HepG2 (cell line): ENCODE measurements around the gene GRHL3. TPM values are rescaled to one million over a fixed set of nuclear protein-coding genes. Genes with fewer than 3 reads are reported as not detected.

ENCODE experiments used
- ATAC-seq: fragments of 200-7000 bp; cut with Tn5 transposase; 3 replicates; pipeline ENCODE4 v1.9.1; 2020; ENCODE audit warnings: mild to moderate bottlenecking, moderate library complexity
- BruUV-seq: library from RNA; stranded (reverse); fragments of 400-500 nt; replicated peaks from 2 replicates; lab custom pipeline; 2021; lab: Mats Ljungman, UMichigan
- CTCF ChIA-PET: fragments of 300-600 bp; formaldehyde crosslinking; extraction: SDS; loops from one replicate; lab custom pipeline; 2021; ENCODE audit warnings: low total read pairs, inconsistent platforms, low intra/inter-chr PET ratio; lab: Yijun Ruan, JAX
- POLR2A ChIA-PET: fragments of 350-600 bp; sonication (Branson Sonifier 250); formaldehyde crosslinking; loops from one replicate; lab custom pipeline; 2020; ENCODE audit warnings: antibody characterized with exemption, inconsistent platforms; lab: Yijun Ruan, JAX
- DNase-seq: peaks from one replicate; pipeline ENCODE4 v3.0.0-alpha.2; 2015; ENCODE audit warnings: low spot score
- FAIRE-seq: peaks from 3 replicates; lab custom pipeline; 2011; peaks lifted over from hg19 to GRCh38; lab: Jason Lieb, UNC
- H2AFZ ChIP-seq: one replicate; pipeline ENCODE4 v1.6.1; 2011; ENCODE audit warnings: low read length, inconsistent platforms
- H3K27ac ChIP-seq: fragments of 300-600 bp; 3 replicates; pipeline ENCODE4 v1.8.0; 2011; ENCODE audit warnings: mixed run types, mild to moderate bottlenecking, mixed read lengths, low read length, inconsistent platforms; ENCODE audit not compliant: insufficient read depth; ENCODE audit errors: extremely low read length
- H3K27me3 ChIP-seq, 2 experiments: fragments of 200-600 bp in 1 of 2; 2 replicates in 1 of 2; 3 replicates in 1 of 2; pipeline versions ENCODE4 v1.6.0 to v1.8.0; 2011; ENCODE audit warnings: low read length in 2 of 2, mild to moderate bottlenecking in 2 of 2, moderate library complexity in 2 of 2, inconsistent platforms in 1 of 2; ENCODE audit not compliant: insufficient read depth in 2 of 2, control insufficient read depth in 1 of 2
- H3K36me3 ChIP-seq, 2 experiments: fragments of 200-600 bp in 1 of 2; replicated peaks in 1 of 2; 2 replicates in 1 of 2; 3 replicates in 1 of 2; pipeline versions ENCODE4 v1.5.1 to v1.8.0; 2011; ENCODE audit warnings: low read length in 2 of 2, inconsistent platforms in 1 of 2; ENCODE audit not compliant: insufficient read depth in 2 of 2, control insufficient read depth in 1 of 2
- H3K4me1 ChIP-seq: 2 replicates; pipeline ENCODE4 v1.5.1; 2012; ENCODE audit warnings: low read length, inconsistent platforms; ENCODE audit not compliant: insufficient read depth
- H3K4me2 ChIP-seq: 2 replicates; pipeline ENCODE4 v1.6.0; 2011; ENCODE audit warnings: low read depth, low read length, inconsistent platforms
- H3K4me3 ChIP-seq, 3 experiments: fragments of 200-600 bp in 1 of 3; sonication (generic), shearing (Covaris generic) in 1 of 3; replicated peaks in 1 of 3; 2 replicates each; pipeline ENCODE4 v1.5.1; 2011 to 2016; ENCODE audit warnings: low read length in 3 of 3, inconsistent platforms in 2 of 3, low read depth in 2 of 3, mild to moderate bottlenecking in 2 of 3, control low read depth in 1 of 3, mixed read lengths in 1 of 3; ENCODE audit not compliant: insufficient read depth in 1 of 3
- H3K79me2 ChIP-seq: one replicate; pipeline ENCODE4 v1.6.1; 2011; ENCODE audit warnings: low read length, inconsistent platforms; ENCODE audit not compliant: insufficient read depth
- H3K9ac ChIP-seq: 2 replicates; pipeline ENCODE4 v1.6.0; 2011; ENCODE audit warnings: mild to moderate bottlenecking, low read depth, low read length, inconsistent platforms; ENCODE audit not compliant: insufficient read depth
- H3K9me3 ChIP-seq: 2 replicates; pipeline ENCODE4 v1.5.1; 2012; ENCODE audit warnings: mild to moderate bottlenecking, low read length
- H4K20me1 ChIP-seq: 2 replicates; pipeline ENCODE4 v1.6.0; 2011; ENCODE audit warnings: inconsistent platforms, mild to moderate bottlenecking, low read length, moderate library complexity; ENCODE audit not compliant: insufficient read depth
- CEBPB ChIP-seq: IDR thresholded peaks from 2 replicates; pipeline ENCODE4 v1.6.1; 2011; ENCODE audit warnings: low read depth, low read length, improper control_type of control experiment, borderline replicate concordance
- CEBPG ChIP-seq: IDR thresholded peaks from 2 replicates; pipeline ENCODE4 v1.6.1; 2016
- FOSL2 ChIP-seq: sonication (generic); formaldehyde crosslinking; IDR thresholded peaks from 2 replicates; pipeline ENCODE4 v1.4.0; 2020; ENCODE audit warnings: missing genetic modification reagents
- KAT7 ChIP-seq: IDR thresholded peaks from 2 replicates; pipeline ENCODE4 v1.6.1; 2018; ENCODE audit warnings: borderline replicate concordance, missing compliant biosample characterization
- RARG ChIP-seq: sonication (generic); formaldehyde crosslinking; IDR thresholded peaks from 2 replicates; pipeline ENCODE4 v1.4.0; 2020; ENCODE audit warnings: low read depth, mild to moderate bottlenecking, missing genetic modification reagents
- SOX13 ChIP-seq, 3 experiments: fragments of 450-650 bp in 1 of 3; sonication (generic) in 1 of 3; formaldehyde crosslinking in 1 of 3; IDR thresholded peaks in 2 of 3; conservative IDR thresholded peaks in 1 of 3; 2 replicates each; pipeline versions ENCODE4 v1.5.0 to v1.6.1; 2016 to 2020; ENCODE audit warnings: antibody characterized with exemption in 1 of 3, mild to moderate bottlenecking in 1 of 3, missing compliant biosample characterization in 1 of 3, missing genetic modification reagents in 1 of 3, moderate library complexity in 1 of 3
- TSC22D2 ChIP-seq: sonication (generic); formaldehyde crosslinking; IDR thresholded peaks from 2 replicates; pipeline ENCODE4 v1.5.1; 2020; ENCODE audit warnings: missing genetic modification reagents, mild to moderate bottlenecking, borderline replicate concordance
- XRCC5 ChIP-seq: fragments of 200-400 bp; formaldehyde crosslinking; optimal IDR thresholded peaks from 2 replicates; pipeline ENCODE3; 2017; ENCODE audit warnings: mild to moderate bottlenecking, low read length
- ZNF577 ChIP-seq: sonication (generic); formaldehyde crosslinking; IDR thresholded peaks from 2 replicates; pipeline ENCODE4 v1.4.0; 2020; ENCODE audit warnings: mild to moderate bottlenecking, low read depth, missing genetic modification reagents, borderline replicate concordance
- WGBS: methylation state at CpG from one replicate; pipeline ENCODE4 v1.1.6; 2017; ENCODE audit warnings: low lambda C conversion rate; 5-methylcytosine and 5-hydroxymethylcytosine counted together
- in situ Hi-C: cut with HindIII; loops from 2 replicates; pipeline ENCODE4 v1.10.0; 2017; ENCODE audit warnings: low pct_unique_long_range_greater_than_20kb; ENCODE audit not compliant: extremely low pct_ligation_motif_present
- intact Hi-C: fragments of 100-400 bp; cut with micrococcal nuclease; formaldehyde crosslinking; loops from one replicate; pipeline ENCODE4 v1.10.0; 2022; ENCODE audit not compliant: unreplicated experiment
- polyA plus RNA-seq, 8 experiments: library from polyadenylated mRNA; depleted of rRNA in 3 of 8; stranded (reverse) in 7 of 8; unstranded in 1 of 8; fragments of >200 nt; fragmentation: Illumina TruSeq in 4 of 8; extraction: Trizol in 4 of 8; gene quantifications; 2 replicates each; pipeline versions ENCODE4 v1.2.1 to v1.2.3, GENCODE V29; 2011 to 2016; ENCODE audit warnings: low read depth in 4 of 8, missing spikeins in 1 of 8, mixed read lengths in 1 of 8; ENCODE audit not compliant: insufficient read depth in 1 of 8
- total RNA-seq, 5 experiments: library from RNA; depleted of rRNA; stranded (reverse); fragments of >200 nt; fragmentation: Illumina TruSeq; extraction: Trizol; gene quantifications; 2 replicates each; pipeline ENCODE4 v1.2.3, GENCODE V29; 2016; ENCODE audit warnings: low read depth in 1 of 5

GRHL3 gene
- total and polyA plus RNA-seq, 2 of the 13 experiments (the other 11 are each of a cell fraction or from before 2014, with no cell fraction given): not detected

- no peak for TF ChIP-seq XRCC5
These were observed 43.6 kb upstream of the GRHL3 start (continued) for GRCh38 chr1:24275510-24275909.

GRCh38 chr1:24276791-24277190, 42.4 kb upstream of the GRHL3 start:
- Histone ChIP-seq H3K27me3 (no peaks in the 10 kb centered on the region; a peak in 2 of 5 replicates), H3K4me1 (peaks cover 8% of the 10 kb centered on the region; the same call in 1 of the 2 replicates), H3K27ac (no peak overlapping the region), H2AFZ (no peak overlapping the region), H4K20me1 (no peaks in the 10 kb centered on the region), H3K9ac (no peak overlapping the region), H3K4me2 (no peak overlapping the region), H3K4me3 (no peak overlapping the region), H3K36me3 (no peaks in the 10 kb centered on the region), H3K79me2 (no peaks in the 10 kb centered on the region), H3K9me3 (no peaks in the 10 kb centered on the region)
- 5% methylated on average over 6 of the region's 6 CpGs for WGBS
- no TSS peak for BruUV-seq
- FAIRE-seq: no peak
- intact Hi-C loops: no loop called here
- POLR2A ChIA-PET: no interaction called here
- in situ Hi-C loops: no loop called here
- 0 out of 2 replicates have a peak, but pooled peaks have one; percentile 16 for TF ChIP-seq FOSL2
- no peak for TF ChIP-seq KAT7 (CRISPR knock-in tag)
- TF ChIP-seq SOX13 (IDR thresholded peaks at IDR 0.05): no peak
- peak in 1 of 2 experiments; percentile 21; a peak in 1 of 4 replicates for TF ChIP-seq SOX13 (CRISPR knock-in tag; conservative IDR thresholded peaks at IDR 0.05 in 1 of 2, IDR thresholded peaks at IDR 0.05 in 1 of 2)
- no peak for TF ChIP-seq RARG (CRISPR knock-in tag)
- TF ChIP-seq TSC22D2: no peak
- TF ChIP-seq ZNF577 (CRISPR knock-in tag): no peak
- peak; percentile 91 for TF ChIP-seq CEBPB
- TF ChIP-seq CEBPG: peak; percentile 56
- DNase-seq: peak; percentile 19
- CTCF ChIA-PET: no interaction called here
- no peak for ATAC-seq
